Ascending aorta (tissue), 2 donors: ENCODE measurements around the gene MMP21. TPM values are rescaled to one million over a fixed set of nuclear protein-coding genes. Genes with fewer than 3 reads are reported as not detected.

Experiments used
- DNase-seq, 2 donors: peaks; one replicate each; pipeline ENCODE4 v3.0.0-alpha.2; 2019; ENCODE audit warnings: low spot score in 2 of 2
- H3K27ac ChIP-seq, 2 donors: fragments of 200-600 bp; sonication (generic); one replicate each; pipeline ENCODE4 v1.5.1; 2016 to 2017; ENCODE audit warnings: mild to moderate bottlenecking in 1 of 2
- H3K27me3 ChIP-seq: fragments of 200-600 bp; sonication (generic); one replicate; pipeline ENCODE4 v1.5.1; 2017
- H3K36me3 ChIP-seq, 2 donors: fragments of 200-600 bp; sonication (generic); one replicate each; pipeline ENCODE4 v1.5.1; 2016
- H3K4me1 ChIP-seq, 2 donors: fragments of 200-600 bp; sonication (generic); one replicate each; pipeline ENCODE4 v1.5.1; 2016 to 2017; ENCODE audit warnings: mild to moderate bottlenecking in 1 of 2
- H3K4me3 ChIP-seq, 2 donors: fragments of 200-600 bp; sonication (generic); one replicate each; pipeline ENCODE4 v1.5.1; 2016 to 2017; ENCODE audit warnings: mild to moderate bottlenecking in 1 of 2
- H3K9me3 ChIP-seq, 2 donors: fragments of 200-600 bp; sonication (generic); one replicate each; pipeline ENCODE4 v1.5.1; 2016
- intact Hi-C: fragments of 100-400 bp; cut with DNase I; formaldehyde crosslinking; loops from one replicate; pipeline ENCODE4 v1.15.1; 2023
- total RNA-seq: library from RNA; depleted of rRNA; stranded (reverse); fragments of >200 nt; gene quantifications from one replicate; pipeline ENCODE4 v1.1.0, GENCODE V29; 2016
- TF ChIP-seq, protein P1 (sequence below), 3 experiments: fragments of 200-600 bp in 2 of 3; fragments of 450-650 bp in 1 of 3; sonication (generic) in 2 of 3; IDR thresholded peaks; one replicate each; pipeline ENCODE4 v1.5.1; 2016 to 2019; ENCODE audit warnings: antibody characterized with exemption in 3 of 3, mild to moderate bottlenecking in 1 of 3, moderate library complexity in 1 of 3

MMP21 gene
- total RNA-seq, 1 donor from 2014 or later = not detected

DNA sequence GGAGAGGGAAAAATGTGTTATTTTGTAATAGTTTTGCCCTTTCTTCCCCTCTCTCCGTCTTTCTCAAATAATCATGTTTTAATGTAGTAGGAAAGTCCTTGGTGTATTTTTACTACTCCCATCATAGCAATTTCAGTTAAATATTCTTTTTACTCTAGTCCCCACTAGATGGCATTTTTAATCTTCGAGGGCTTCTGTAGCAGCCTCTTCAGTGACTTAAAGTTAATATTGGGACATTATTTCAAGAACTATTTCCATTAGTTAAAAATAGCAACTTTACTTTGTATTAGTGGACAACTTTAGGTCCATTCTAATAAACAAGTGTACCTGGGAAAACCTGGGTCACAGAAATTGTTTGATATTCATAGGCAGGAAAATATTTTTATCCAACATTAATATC, 33.2 kb downstream of the MMP21 start:
- Histone ChIP-seq H3K27ac (no peak overlapping the region), H3K9me3 (no peaks in the 10 kb centered on the region), H3K36me3 (peaks cover 83 to 99% of the 10 kb centered on the region in 2 donors), H3K27me3 (no peaks in the 10 kb centered on the region), H3K4me3 (no peak overlapping the region), H3K4me1 (no peaks in the 10 kb centered on the region)
- intact Hi-C loops = no loop called here
- DNase-seq = no peak
- TF ChIP-seq, protein P1, sequence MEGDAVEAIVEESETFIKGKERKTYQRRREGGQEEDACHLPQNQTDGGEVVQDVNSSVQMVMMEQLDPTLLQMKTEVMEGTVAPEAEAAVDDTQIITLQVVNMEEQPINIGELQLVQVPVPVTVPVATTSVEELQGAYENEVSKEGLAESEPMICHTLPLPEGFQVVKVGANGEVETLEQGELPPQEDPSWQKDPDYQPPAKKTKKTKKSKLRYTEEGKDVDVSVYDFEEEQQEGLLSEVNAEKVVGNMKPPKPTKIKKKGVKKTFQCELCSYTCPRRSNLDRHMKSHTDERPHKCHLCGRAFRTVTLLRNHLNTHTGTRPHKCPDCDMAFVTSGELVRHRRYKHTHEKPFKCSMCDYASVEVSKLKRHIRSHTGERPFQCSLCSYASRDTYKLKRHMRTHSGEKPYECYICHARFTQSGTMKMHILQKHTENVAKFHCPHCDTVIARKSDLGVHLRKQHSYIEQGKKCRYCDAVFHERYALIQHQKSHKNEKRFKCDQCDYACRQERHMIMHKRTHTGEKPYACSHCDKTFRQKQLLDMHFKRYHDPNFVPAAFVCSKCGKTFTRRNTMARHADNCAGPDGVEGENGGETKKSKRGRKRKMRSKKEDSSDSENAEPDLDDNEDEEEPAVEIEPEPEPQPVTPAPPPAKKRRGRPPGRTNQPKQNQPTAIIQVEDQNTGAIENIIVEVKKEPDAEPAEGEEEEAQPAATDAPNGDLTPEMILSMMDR (IDR thresholded peaks at IDR 0.05) = no peak

DNA sequence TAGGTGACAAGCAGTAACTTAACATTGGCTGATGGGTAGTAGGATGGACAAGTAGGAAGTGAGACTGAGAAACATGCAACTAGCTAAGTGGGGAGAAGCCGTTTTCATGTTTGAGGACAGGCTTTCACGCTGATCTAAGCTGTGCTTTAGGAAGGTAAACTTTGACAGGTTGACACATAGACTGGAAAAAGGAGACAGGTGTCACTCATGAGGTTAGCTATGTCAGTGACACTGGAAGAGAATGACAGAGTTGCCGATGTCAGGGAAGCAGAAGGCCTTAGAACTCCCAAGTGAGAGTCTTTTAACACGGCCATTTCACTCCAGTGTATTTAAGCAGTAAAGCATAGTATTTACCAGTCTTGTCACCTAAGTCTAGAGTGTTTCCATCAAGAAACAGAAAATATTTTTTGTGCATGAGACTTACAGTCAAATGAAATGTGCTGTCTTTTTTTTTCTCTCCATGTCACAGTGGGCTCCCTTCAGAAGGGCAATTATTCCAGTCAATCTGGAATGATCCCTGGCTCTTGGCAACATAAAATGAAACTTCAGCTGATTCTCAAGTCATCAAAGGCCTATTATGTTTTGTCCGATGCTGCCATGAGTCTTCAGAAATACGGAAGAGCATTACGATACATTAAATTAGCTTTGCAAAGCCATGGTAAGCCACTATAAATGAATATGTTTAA, 35.5 kb downstream of the MMP21 start:
- intact Hi-C loops = no loop called here
- Histone ChIP-seq H3K36me3 (peaks cover 84 to 100% of the 10 kb centered on the region in 2 donors), H3K9me3 (no peaks in the 10 kb centered on the region)

DNA sequence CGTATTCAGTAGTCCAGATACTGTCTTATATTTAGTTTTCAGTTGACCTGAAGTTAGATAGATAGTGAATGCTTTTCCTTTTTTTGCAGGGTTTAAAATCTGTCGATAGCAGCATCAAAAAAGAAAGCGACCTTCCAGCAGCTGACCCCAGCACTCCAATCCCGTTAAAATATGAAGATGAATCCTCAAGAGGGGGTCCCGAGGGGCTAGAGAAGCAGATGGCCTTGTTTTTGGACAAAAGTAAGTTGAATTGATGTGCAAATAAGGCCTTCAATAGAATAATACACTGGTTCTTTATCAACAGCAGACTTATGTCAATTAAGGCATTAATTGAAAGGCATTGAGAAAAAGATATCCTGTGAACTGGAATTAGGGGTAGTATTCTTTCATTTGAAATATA, 37.4 kb downstream of the MMP21 start:
- no peaks in the 10 kb centered on the region for H3K4me1 ChIP-seq
- H3K27ac ChIP-seq = no peak overlapping the region
- peaks cover 85 to 100% of the 10 kb centered on the region in 2 donors for H3K36me3 ChIP-seq
- TF ChIP-seq, protein P1 (IDR thresholded peaks at IDR 0.05) = no peak
- no peak for DNase-seq
- no peaks in the 10 kb centered on the region for H3K9me3 ChIP-seq
- H3K4me3 ChIP-seq = no peak overlapping the region
- no peaks in the 10 kb centered on the region for H3K27me3 ChIP-seq
- intact Hi-C loops = no loop called here

More for the DNA sequence above, 35.5 kb downstream of the MMP21 start:
- no peak for DNase-seq
- TF ChIP-seq, protein P1 (IDR thresholded peaks at IDR 0.05) = no peak
- no peaks in the 10 kb centered on the region for H3K27me3 ChIP-seq
- H3K4me3 ChIP-seq = no peak overlapping the region
- H3K27ac ChIP-seq = no peak overlapping the region
- H3K4me1 ChIP-seq = no peaks in the 10 kb centered on the region

DNA sequence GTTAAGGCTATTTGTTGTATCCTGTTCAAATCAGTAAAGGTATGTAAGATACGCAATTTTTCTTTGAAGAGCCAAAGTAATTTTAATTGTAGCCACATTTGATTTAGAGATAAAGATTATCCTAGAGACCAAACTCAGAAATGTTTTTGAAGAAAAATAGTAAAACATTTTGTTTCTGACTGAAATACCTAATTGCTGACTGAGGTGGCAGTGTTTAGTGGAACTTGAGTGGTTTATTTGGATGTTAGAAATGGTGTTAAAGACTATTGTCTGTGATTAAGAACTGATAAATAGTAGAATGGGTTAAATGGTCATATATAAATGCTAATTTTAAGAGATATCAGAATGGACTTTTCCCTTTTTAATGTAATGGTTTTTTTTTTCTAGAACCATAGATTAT, 40.8 kb downstream of the MMP21 start:
- H3K9me3 ChIP-seq = no peaks in the 10 kb centered on the region
- TF ChIP-seq, protein P1 (IDR thresholded peaks at IDR 0.05) = no peak
- H3K27me3 ChIP-seq = no peaks in the 10 kb centered on the region
- H3K4me3 ChIP-seq = no peak overlapping the region
- peaks cover 78 to 100% of the 10 kb centered on the region in 2 donors for H3K36me3 ChIP-seq
- H3K27ac ChIP-seq = no peak overlapping the region
- no peaks in the 10 kb centered on the region for H3K4me1 ChIP-seq
- intact Hi-C loops = no loop called here
- DNase-seq = no peak

DNA sequence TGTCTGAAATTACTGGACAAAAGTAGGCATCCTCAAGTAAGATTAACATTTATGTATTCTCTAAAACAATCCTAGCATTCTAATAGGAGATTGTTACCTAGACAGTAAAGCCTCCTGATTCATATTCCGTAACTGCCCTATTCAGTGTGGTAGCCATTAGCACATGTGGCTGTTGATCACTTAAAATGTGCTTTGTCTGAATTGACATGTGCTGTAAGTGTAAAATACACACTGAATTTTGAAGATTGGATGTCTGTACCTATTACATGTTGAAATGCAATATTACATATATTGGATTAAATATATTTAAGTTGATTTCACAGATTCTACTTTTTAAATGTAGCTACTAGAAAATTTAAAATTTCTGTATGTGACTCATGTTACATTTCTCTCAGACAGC, 41.5 kb downstream of the MMP21 start:
- Histone ChIP-seq H3K36me3 (peaks cover 80 to 99% of the 10 kb centered on the region in 2 donors), H3K27ac (no peak overlapping the region), H3K27me3 (no peaks in the 10 kb centered on the region), H3K4me3 (no peak overlapping the region), H3K4me1 (no peaks in the 10 kb centered on the region), H3K9me3 (no peaks in the 10 kb centered on the region)
- DNase-seq = no peak
- intact Hi-C loops = no loop called here
- TF ChIP-seq, protein P1 (IDR thresholded peaks at IDR 0.05) = no peak
